ENCODE data around the gene RPTOR. TPM values are rescaled to one million over a fixed set of nuclear protein-coding genes. Genes with fewer than 3 reads are reported as not detected.

Gene RPTOR

DNA sequence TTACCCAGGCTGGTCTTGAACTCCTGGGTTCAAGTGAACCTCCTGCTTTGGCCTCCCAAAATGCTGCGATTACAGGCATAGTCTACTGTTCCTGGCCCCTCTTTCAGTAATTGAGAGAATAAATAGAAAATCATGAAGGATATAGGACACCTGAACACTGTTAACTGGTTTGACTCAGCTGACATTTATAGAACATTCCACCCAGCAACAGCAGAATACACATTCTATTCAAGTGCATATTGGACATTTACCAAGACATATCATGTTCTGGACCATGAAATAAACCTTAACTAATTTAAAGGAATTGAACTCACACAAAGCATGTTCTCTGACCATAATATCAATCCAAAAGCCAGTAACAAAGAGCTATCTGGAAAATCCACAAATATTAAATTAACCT, 470.5 kb downstream of the RPTOR start:
- H3K9me3 ChIP-seq (replicated peaks in 1 of 2; ENCODE audit: control insufficient read depth in 2 of 2, insufficient read depth in 1 of 2, low read depth in 1 of 2, low read length in 2 of 2): peaks cover 6 to 19% of the 10 kb centered on the region in 2 donors
- no peak overlapping the region for H4K91ac ChIP-seq (ENCODE audit: low read depth, low read length, poor library complexity)
- no peak overlapping the region for H3K23ac ChIP-seq (ENCODE audit: low read depth, low read length, poor library complexity)
- no peak overlapping the region for H3K18ac ChIP-seq (ENCODE audit: low read length)
- H3K79me1 ChIP-seq (ENCODE audit: low read depth, low read length): no peaks in the 10 kb centered on the region
- no peak overlapping the region for H2AK5ac ChIP-seq (ENCODE audit: low read depth, low read length)
- H4K8ac ChIP-seq (ENCODE audit: low read depth, low read length): no peak overlapping the region
- no peak overlapping the region for H2AFZ ChIP-seq (ENCODE audit: low read length)
- WGBS, 2 donors (ENCODE audit: extremely low coverage in 2 of 2, insufficient read length in 2 of 2, insufficient replicate concordance in 1 of 2): no CpG with 5 or more reads among the region's 1 CpG
- peaks cover 4 to 13% of the 10 kb centered on the region in 2 donors for H3K4me1 ChIP-seq (ENCODE audit: control insufficient read depth in 2 of 2, insufficient read depth in 1 of 2, low read depth in 1 of 2, low read length in 2 of 2)
- no peak overlapping the region for H2BK120ac ChIP-seq (ENCODE audit: low read depth, low read length)
- no peak for DNase-seq (ENCODE audit: low spot score)
- no peak overlapping the region for H2BK5ac ChIP-seq (ENCODE audit: low read length)
- H3K27ac ChIP-seq (replicated peaks; ENCODE audit: low read length): no peak overlapping the region
- H3K36me3 ChIP-seq (replicated peaks in 1 of 2; ENCODE audit: control insufficient read depth in 2 of 2, insufficient read depth in 2 of 2, low read length in 2 of 2): no peaks in the 10 kb centered on the region
- no peak overlapping the region for H3K14ac ChIP-seq (ENCODE audit: low read length)
- no peak overlapping the region for H2BK15ac ChIP-seq (ENCODE audit: low read length)
- H2BK12ac ChIP-seq (ENCODE audit: low read length): no peak overlapping the region
- no peaks in the 10 kb centered on the region for H3K27me3 ChIP-seq (ENCODE audit: control insufficient read depth in 3 of 3, insufficient read depth in 3 of 3, low read depth in 1 of 3, low read length in 3 of 3)
- no peak overlapping the region for H3K4me3 ChIP-seq (ENCODE audit: low read length in 2 of 2)
- no peak overlapping the region for H3K9ac ChIP-seq (ENCODE audit: low read depth, low read length, poor library complexity)
- H3K4me2 ChIP-seq (ENCODE audit: insufficient read depth, low read length, poor library complexity, severe bottlenecking): no peak overlapping the region
- no peak overlapping the region for H3K4ac ChIP-seq (ENCODE audit: low read length)

Small RNA genes lying within 50 kb of the gene (small RNA-seq; reads per million reads assigned to genes)
- gene AC120024.2 (ENCODE audit: insufficient read depth) (not detected), gene AC120024.3 (ENCODE audit: insufficient read depth) (not detected)

All from neuronal stem cell (in vitro differentiated cells).